ENCODE measurements around the gene MED14. TPM values are rescaled to one million over a fixed set of nuclear protein-coding genes. Genes with fewer than 3 reads are reported as not detected.

MED14 gene
- total RNA-seq, 1 donor from 2014 or later = 79.9 TPM

DNA sequence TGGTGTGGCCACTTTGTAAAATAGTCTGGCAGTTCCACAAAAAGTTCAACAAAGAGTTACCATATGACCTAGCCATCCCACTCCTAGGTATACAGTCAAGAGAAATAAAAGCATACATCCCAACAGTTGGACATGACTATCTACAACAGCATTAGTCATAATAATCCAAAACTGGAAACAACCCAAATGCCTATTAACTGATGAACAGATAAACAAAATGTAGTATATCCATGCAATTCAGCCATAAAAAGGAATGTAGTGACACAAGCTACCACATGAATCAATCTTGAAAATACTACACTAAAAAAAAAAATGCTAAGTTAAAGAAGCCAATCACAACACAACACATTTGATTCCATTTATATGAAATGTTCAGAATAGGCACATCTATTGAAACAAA is 16.1 kb downstream of the MED14 start:
- peaks cover 11% of the 10 kb centered on the region for H3K4me1 ChIP-seq (ENCODE audit: insufficient read depth, low read length)
- no peaks in the 10 kb centered on the region for H3K9me3 ChIP-seq (ENCODE audit: insufficient read depth, low read depth, low read length)
- peaks cover 22% of the 10 kb centered on the region for H4K20me1 ChIP-seq (ENCODE audit: insufficient read depth, low read length)
- peak overlapping the region; percentile 10 for H3K4me2 ChIP-seq (ENCODE audit: low read length)
- peak overlapping the region; percentile 56 for H3K27ac ChIP-seq (ENCODE audit: low read depth, low read length)
- H3K4me1 Mint-ChIP-seq (ENCODE audit: low read depth, unreplicated experiment) = peaks cover 11% of the 10 kb centered on the region
- H3K4me3 ChIP-seq (ENCODE audit: insufficient read depth, low read depth, low read length) = no peak overlapping the region
- H3K79me2 ChIP-seq (ENCODE audit: insufficient read depth, low read length) = peaks cover 75% of the 10 kb centered on the region
- no peak overlapping the region for H3K4me3 Mint-ChIP-seq (ENCODE audit: unreplicated experiment)
- peaks cover 4% of the 10 kb centered on the region for H3K36me3 ChIP-seq (ENCODE audit: insufficient read depth, low read length)
- no peaks in the 10 kb centered on the region for H3K27me3 ChIP-seq (ENCODE audit: insufficient read depth, low read length)
- peaks cover 8% of the 10 kb centered on the region for H3K36me3 Mint-ChIP-seq (ENCODE audit: low read depth, unreplicated experiment)
- no peak overlapping the region for H3K27ac Mint-ChIP-seq (ENCODE audit: unreplicated experiment)
- FAIRE-seq = peak; percentile 98
- H3K27me3 Mint-ChIP-seq (ENCODE audit: low read depth, unreplicated experiment) = no peaks in the 10 kb centered on the region
- TF ChIP-seq, protein P1, sequence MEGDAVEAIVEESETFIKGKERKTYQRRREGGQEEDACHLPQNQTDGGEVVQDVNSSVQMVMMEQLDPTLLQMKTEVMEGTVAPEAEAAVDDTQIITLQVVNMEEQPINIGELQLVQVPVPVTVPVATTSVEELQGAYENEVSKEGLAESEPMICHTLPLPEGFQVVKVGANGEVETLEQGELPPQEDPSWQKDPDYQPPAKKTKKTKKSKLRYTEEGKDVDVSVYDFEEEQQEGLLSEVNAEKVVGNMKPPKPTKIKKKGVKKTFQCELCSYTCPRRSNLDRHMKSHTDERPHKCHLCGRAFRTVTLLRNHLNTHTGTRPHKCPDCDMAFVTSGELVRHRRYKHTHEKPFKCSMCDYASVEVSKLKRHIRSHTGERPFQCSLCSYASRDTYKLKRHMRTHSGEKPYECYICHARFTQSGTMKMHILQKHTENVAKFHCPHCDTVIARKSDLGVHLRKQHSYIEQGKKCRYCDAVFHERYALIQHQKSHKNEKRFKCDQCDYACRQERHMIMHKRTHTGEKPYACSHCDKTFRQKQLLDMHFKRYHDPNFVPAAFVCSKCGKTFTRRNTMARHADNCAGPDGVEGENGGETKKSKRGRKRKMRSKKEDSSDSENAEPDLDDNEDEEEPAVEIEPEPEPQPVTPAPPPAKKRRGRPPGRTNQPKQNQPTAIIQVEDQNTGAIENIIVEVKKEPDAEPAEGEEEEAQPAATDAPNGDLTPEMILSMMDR (IDR thresholded peaks at IDR 0.05; ENCODE audit: insufficient read depth, low read depth, low read length) = no peak
- no peak for TF ChIP-seq EZH2 (IDR thresholded peaks at IDR 0.05; ENCODE audit: insufficient read depth, low read length)
- no peak overlapping the region for H2AFZ ChIP-seq (ENCODE audit: low read depth, low read length)
- H3K9ac ChIP-seq (ENCODE audit: low read length) = no peak overlapping the region
- no peaks in the 10 kb centered on the region for H3K9me3 Mint-ChIP-seq (ENCODE audit: unreplicated experiment)
- DNase-seq (ENCODE audit: low read depth) = peak; percentile 70

GRCh38 chrX:40709395-40709794 is 25.9 kb downstream of the MED14 start:
- Histone ChIP-seq H3K79me2 (ENCODE audit: insufficient read depth, low read length) (no peaks in the 10 kb centered on the region), H3K4me1 (ENCODE audit: insufficient read depth, low read length) (no peaks in the 10 kb centered on the region), H4K20me1 (ENCODE audit: insufficient read depth, low read length) (no peaks in the 10 kb centered on the region), H2AFZ (ENCODE audit: low read depth, low read length) (no peak overlapping the region), H3K36me3 (ENCODE audit: insufficient read depth, low read length) (peaks cover 29% of the 10 kb centered on the region), H3K27ac (ENCODE audit: low read depth, low read length) (no peak overlapping the region), H3K4me3 (ENCODE audit: insufficient read depth, low read depth, low read length) (no peak overlapping the region), H3K9ac (ENCODE audit: low read length) (no peak overlapping the region), H3K27me3 (ENCODE audit: insufficient read depth, low read length) (no peaks in the 10 kb centered on the region), H3K9me3 (ENCODE audit: insufficient read depth, low read depth, low read length) (no peaks in the 10 kb centered on the region), H3K4me2 (ENCODE audit: low read length) (no peak overlapping the region)
- Mint-ChIP-seq H3K27me3 (ENCODE audit: low read depth, unreplicated experiment) (no peaks in the 10 kb centered on the region), H3K36me3 (ENCODE audit: low read depth, unreplicated experiment) (peaks cover 3% of the 10 kb centered on the region), H3K9me3 (ENCODE audit: unreplicated experiment) (no peaks in the 10 kb centered on the region), H3K4me3 (ENCODE audit: unreplicated experiment) (no peak overlapping the region), H3K27ac (ENCODE audit: unreplicated experiment) (no peak overlapping the region), H3K4me1 (ENCODE audit: low read depth, unreplicated experiment) (no peaks in the 10 kb centered on the region)
- no peak for TF ChIP-seq EZH2 (IDR thresholded peaks at IDR 0.05; ENCODE audit: insufficient read depth, low read length)
- TF ChIP-seq, protein P1 (IDR thresholded peaks at IDR 0.05; ENCODE audit: insufficient read depth, low read depth, low read length) = no peak
- peak; percentile 94 for FAIRE-seq
- DNase-seq (ENCODE audit: low read depth) = no peak

DNA sequence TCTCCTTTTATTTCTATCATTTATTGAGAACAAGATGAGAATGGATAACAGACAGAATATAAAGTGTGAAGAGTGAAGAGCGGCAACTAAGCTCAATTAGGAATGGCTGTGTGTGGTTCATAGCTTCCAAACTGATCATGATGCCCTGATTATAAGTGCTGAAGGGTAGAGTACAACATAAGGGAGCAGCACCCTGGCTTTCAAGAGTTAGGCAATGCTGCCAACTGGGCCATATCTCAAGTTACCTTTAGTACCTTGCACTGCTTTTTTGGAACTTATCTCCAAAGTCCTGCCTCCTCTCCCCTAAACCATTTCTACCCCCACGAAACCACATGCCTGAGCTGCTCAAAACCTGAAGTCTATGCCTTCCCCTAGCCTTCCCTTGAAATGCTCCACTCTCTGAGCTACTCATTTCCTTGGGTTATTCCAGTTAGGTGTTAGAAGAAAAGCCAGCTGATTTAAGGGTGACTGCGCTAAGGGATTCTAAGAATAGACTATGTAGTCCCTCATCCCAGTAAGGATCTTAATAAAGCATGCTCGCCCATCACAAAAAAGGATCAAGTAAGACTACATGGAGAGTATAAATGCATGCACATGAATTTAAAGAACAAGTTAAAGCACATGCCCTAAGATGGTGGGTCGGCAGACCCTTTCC is 29.6 kb downstream of the MED14 start:
- H2AFZ ChIP-seq (ENCODE audit: low read depth, low read length) = no peak overlapping the region
- H3K27ac ChIP-seq (ENCODE audit: low read depth, low read length) = no peak overlapping the region
- Mint-ChIP-seq H3K36me3 (ENCODE audit: low read depth, unreplicated experiment) (peaks cover 3% of the 10 kb centered on the region), H3K27me3 (ENCODE audit: low read depth, unreplicated experiment) (no peaks in the 10 kb centered on the region), H3K4me1 (ENCODE audit: low read depth, unreplicated experiment) (no peaks in the 10 kb centered on the region), H3K4me3 (ENCODE audit: unreplicated experiment) (no peak overlapping the region), H3K9me3 (ENCODE audit: unreplicated experiment) (no peaks in the 10 kb centered on the region), H3K27ac (ENCODE audit: unreplicated experiment) (no peak overlapping the region)
- no peaks in the 10 kb centered on the region for H4K20me1 ChIP-seq (ENCODE audit: insufficient read depth, low read length)
- H3K36me3 ChIP-seq (ENCODE audit: insufficient read depth, low read length) = peaks cover 25% of the 10 kb centered on the region
- no peaks in the 10 kb centered on the region for H3K9me3 ChIP-seq (ENCODE audit: insufficient read depth, low read depth, low read length)
- TF ChIP-seq, protein P1 (IDR thresholded peaks at IDR 0.05; ENCODE audit: insufficient read depth, low read depth, low read length) = no peak
- TF ChIP-seq EZH2 (IDR thresholded peaks at IDR 0.05; ENCODE audit: insufficient read depth, low read length) = no peak
- H3K4me3 ChIP-seq (ENCODE audit: insufficient read depth, low read depth, low read length) = no peak overlapping the region
- H3K79me2 ChIP-seq (ENCODE audit: insufficient read depth, low read length) = no peaks in the 10 kb centered on the region
- H3K27me3 ChIP-seq (ENCODE audit: insufficient read depth, low read length) = no peaks in the 10 kb centered on the region
- no peak overlapping the region for H3K9ac ChIP-seq (ENCODE audit: low read length)
- H3K4me1 ChIP-seq (ENCODE audit: insufficient read depth, low read length) = no peaks in the 10 kb centered on the region
- H3K4me2 ChIP-seq (ENCODE audit: low read length) = no peak overlapping the region
- DNase-seq (ENCODE audit: low read depth) (no peak), FAIRE-seq (no peak)
